Keratinocyte (primary cell): ENCODE data around the gene ARL6IP6. TPM values are rescaled to one million over a fixed set of nuclear protein-coding genes. Genes with fewer than 3 reads are reported as not detected.

Experiments
- DNase-seq: peaks from one replicate; pipeline ENCODE4 v3.0.0-alpha.2; 2011; ENCODE audit warnings: low read depth, missing footprints, low spot score
- FAIRE-seq: peaks from 2 replicates; lab custom pipeline; 2011; peaks lifted over from hg19 to GRCh38; lab: Jason Lieb, UNC
- H2AFZ ChIP-seq: 2 replicates; pipeline ENCODE4 v1.6.0; 2012; ENCODE audit warnings: low read length, control low read depth, inconsistent platforms; ENCODE audit not compliant: control insufficient read depth
- H3K27ac ChIP-seq: 2 replicates; pipeline ENCODE4 v1.5.1; 2011; ENCODE audit warnings: low read length; ENCODE audit not compliant: control insufficient read depth, insufficient read depth
- H3K27me3 ChIP-seq: 3 replicates; pipeline ENCODE4 v1.6.0; 2011; ENCODE audit warnings: low read length; ENCODE audit not compliant: control insufficient read depth, insufficient read depth; ENCODE audit errors: extremely low read depth
- H3K36me3 ChIP-seq, 2 experiments: 2 replicates in 1 of 2; 3 replicates in 1 of 2; pipeline ENCODE4 v1.5.1; 2011; ENCODE audit warnings: low read length in 2 of 2, mild to moderate bottlenecking in 1 of 2; ENCODE audit not compliant: control insufficient read depth in 2 of 2, insufficient read depth in 2 of 2; ENCODE audit errors: extremely low read depth in 1 of 2
- H3K4me1 ChIP-seq: 3 replicates; pipeline ENCODE4 v1.5.1; 2011; ENCODE audit warnings: low read length; ENCODE audit not compliant: control insufficient read depth, insufficient read depth; ENCODE audit errors: extremely low read depth
- H3K4me2 ChIP-seq: 3 replicates; pipeline ENCODE4 v1.6.0; 2011; ENCODE audit warnings: low read depth, low read length; ENCODE audit not compliant: control insufficient read depth, insufficient read depth; ENCODE audit errors: extremely low read depth
- H3K4me3 ChIP-seq, 3 experiments: fragments of 200-600 bp in 1 of 3; sonication (generic) in 1 of 3; 2 replicates in 2 of 3; 3 replicates in 1 of 3; pipeline ENCODE4 v1.5.1; 2011 to 2016; ENCODE audit warnings: low read length in 3 of 3, mild to moderate bottlenecking in 3 of 3, control low read depth in 2 of 3, inconsistent platforms in 1 of 3, low read depth in 1 of 3, mixed read lengths in 1 of 3, mixed run types in 1 of 3, moderate library complexity in 1 of 3; ENCODE audit not compliant: control insufficient read depth in 2 of 3, insufficient read depth in 2 of 3; ENCODE audit errors: extremely low read depth in 1 of 3
- H3K79me2 ChIP-seq: 2 replicates; pipeline ENCODE4 v1.6.0; 2012; ENCODE audit warnings: low read length; ENCODE audit not compliant: control insufficient read depth, insufficient read depth
- H3K9ac ChIP-seq: 3 replicates; pipeline ENCODE4 v1.6.0; 2011; ENCODE audit warnings: low read length; ENCODE audit not compliant: control insufficient read depth, insufficient read depth; ENCODE audit errors: extremely low read depth
- H3K9me1 ChIP-seq: 3 replicates; pipeline ENCODE4 v1.6.0; 2011; ENCODE audit warnings: low read length; ENCODE audit not compliant: control insufficient read depth, insufficient read depth; ENCODE audit errors: extremely low read depth
- H3K9me3 ChIP-seq: 2 replicates; pipeline ENCODE4 v1.5.1; 2012; ENCODE audit warnings: low read depth, low read length; ENCODE audit not compliant: control insufficient read depth
- H4K20me1 ChIP-seq: 3 replicates; pipeline ENCODE4 v1.6.0; 2011; ENCODE audit warnings: low read length; ENCODE audit not compliant: control insufficient read depth, insufficient read depth; ENCODE audit errors: extremely low read depth
- EZH2 ChIP-seq: IDR thresholded peaks from one replicate; pipeline ENCODE4 v1.6.1; 2012; ENCODE audit warnings: inconsistent platforms, mild to moderate bottlenecking, low read length, moderate library complexity
- dilution Hi-C: fragments of 300-500 bp; cut with MboI; formaldehyde crosslinking; loops from one replicate; pipeline ENCODE4 v1.7.0; 2020; ENCODE audit warnings: low sequenced_read_pairs; ENCODE audit not compliant: extremely low pct_ligation_motif_present
- polyA plus RNA-seq, 5 experiments: library from polyadenylated mRNA; depleted of rRNA in 3 of 5; stranded (reverse) in 3 of 5; stranded (forward) in 1 of 5; unstranded in 1 of 5; fragments of >200 nt; gene quantifications; 1 replicate in 1 of 5; 2 replicates in 3 of 5; 3 replicates in 1 of 5; pipeline versions ENCODE4 v1.2.1 to v1.2.3, GENCODE V29; 2011 to 2012; ENCODE audit warnings: missing spikeins in 2 of 5, low read depth in 1 of 5, low replicate concordance in 1 of 5
- TF ChIP-seq, protein P1 (sequence below), 3 experiments: IDR thresholded peaks in 1 of 3; conservative IDR thresholded peaks in 1 of 3; optimal IDR thresholded peaks in 1 of 3; 2 replicates in 2 of 3; 3 replicates in 1 of 3; pipeline versions ENCODE3 to v1.5.1; 2011; ENCODE audit warnings: low read length in 3 of 3, mild to moderate bottlenecking in 3 of 3, moderate library complexity in 2 of 3, control low read depth in 1 of 3, inconsistent platforms in 1 of 3; ENCODE audit not compliant: insufficient read depth in 2 of 3; ENCODE audit errors: extremely low read depth in 1 of 3

ARL6IP6 gene
- polyA plus RNA-seq, 1 donor (not counting 4 experiments of a cell fraction or from before 2014, with no cell fraction given) = 52.5 TPM

DNA sequence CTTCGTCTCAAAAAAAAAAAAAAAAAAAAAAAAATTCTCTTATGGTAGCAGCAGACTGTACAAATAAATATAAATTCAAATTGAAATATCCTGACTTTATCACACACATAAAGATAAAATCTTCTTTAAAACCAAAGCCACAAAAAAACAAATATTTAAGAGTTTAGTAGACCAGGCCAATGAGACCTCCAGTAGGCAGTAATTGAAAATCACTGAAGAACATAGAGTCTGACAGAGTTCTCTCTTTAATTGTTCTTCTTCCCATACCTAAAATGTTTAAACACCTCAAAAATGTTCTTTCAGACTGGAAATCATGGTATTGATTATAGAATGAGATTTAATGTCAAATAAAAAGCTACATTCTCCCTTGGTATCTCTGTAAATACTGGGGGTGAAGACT lies 21.9 kb upstream of the ARL6IP6 start:
- H3K79me2 ChIP-seq = peaks cover 78% of the 10 kb centered on the region
- H3K4me1 ChIP-seq = peaks cover 3% of the 10 kb centered on the region
- H3K36me3 ChIP-seq = peaks cover 3 to 10% of the 10 kb centered on the region in 2 experiments
- H3K27me3 ChIP-seq = no peaks in the 10 kb centered on the region
- peaks cover 4% of the 10 kb centered on the region for H3K9me3 ChIP-seq
- TF ChIP-seq EZH2 = no peak
- TF ChIP-seq, protein P1, sequence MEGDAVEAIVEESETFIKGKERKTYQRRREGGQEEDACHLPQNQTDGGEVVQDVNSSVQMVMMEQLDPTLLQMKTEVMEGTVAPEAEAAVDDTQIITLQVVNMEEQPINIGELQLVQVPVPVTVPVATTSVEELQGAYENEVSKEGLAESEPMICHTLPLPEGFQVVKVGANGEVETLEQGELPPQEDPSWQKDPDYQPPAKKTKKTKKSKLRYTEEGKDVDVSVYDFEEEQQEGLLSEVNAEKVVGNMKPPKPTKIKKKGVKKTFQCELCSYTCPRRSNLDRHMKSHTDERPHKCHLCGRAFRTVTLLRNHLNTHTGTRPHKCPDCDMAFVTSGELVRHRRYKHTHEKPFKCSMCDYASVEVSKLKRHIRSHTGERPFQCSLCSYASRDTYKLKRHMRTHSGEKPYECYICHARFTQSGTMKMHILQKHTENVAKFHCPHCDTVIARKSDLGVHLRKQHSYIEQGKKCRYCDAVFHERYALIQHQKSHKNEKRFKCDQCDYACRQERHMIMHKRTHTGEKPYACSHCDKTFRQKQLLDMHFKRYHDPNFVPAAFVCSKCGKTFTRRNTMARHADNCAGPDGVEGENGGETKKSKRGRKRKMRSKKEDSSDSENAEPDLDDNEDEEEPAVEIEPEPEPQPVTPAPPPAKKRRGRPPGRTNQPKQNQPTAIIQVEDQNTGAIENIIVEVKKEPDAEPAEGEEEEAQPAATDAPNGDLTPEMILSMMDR (optimal IDR thresholded peaks at IDR 0.05 in 1 of 3, IDR thresholded peaks at IDR 0.05 in 1 of 3, conservative IDR thresholded peaks at IDR 0.05 in 1 of 3; ENCODE audit: extremely low read depth in 1 of 3, insufficient read depth in 2 of 3, low read length in 3 of 3) = no peak
- FAIRE-seq (no peak), DNase-seq (no peak)
- H4K20me1 ChIP-seq = peaks cover 7% of the 10 kb centered on the region
- no peak overlapping the region for H3K4me2 ChIP-seq
- no peak overlapping the region for H3K9ac ChIP-seq
- H2AFZ ChIP-seq = no peak overlapping the region
- no peak overlapping the region for H3K4me3 ChIP-seq
- no peaks in the 10 kb centered on the region for H3K9me1 ChIP-seq
- dilution Hi-C loops = no loop called here
- H3K27ac ChIP-seq = no peak overlapping the region

DNA sequence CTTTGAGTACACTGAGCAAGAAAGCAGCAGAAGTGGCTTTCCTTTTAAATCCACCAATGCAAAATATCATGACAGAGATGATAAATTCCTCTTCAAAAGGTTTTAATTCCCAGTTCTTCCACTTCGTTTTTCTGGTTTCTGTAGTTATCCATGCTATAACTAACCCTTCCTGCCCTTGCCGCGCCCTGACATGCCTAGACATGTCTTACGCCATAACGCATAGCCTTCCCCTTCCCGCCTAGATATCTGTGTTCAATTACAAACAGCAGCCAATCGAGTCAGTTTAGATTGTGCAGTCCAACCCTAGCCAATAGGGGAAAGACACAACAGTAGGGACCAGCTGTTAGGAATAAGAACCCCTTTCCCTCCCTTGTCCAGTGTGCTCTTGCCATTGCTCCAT lies 17.2 kb upstream of the ARL6IP6 start:
- H3K9me1 ChIP-seq = no peaks in the 10 kb centered on the region

More for the DNA sequence above, 17.2 kb upstream of the ARL6IP6 start:
- Histone ChIP-seq H3K79me2 (peaks cover 99% of the 10 kb centered on the region), H3K9ac (no peak overlapping the region), H3K27ac (no peak overlapping the region), H3K9me3 (peaks cover 6% of the 10 kb centered on the region), H3K4me3 (no peak overlapping the region), H3K27me3 (no peaks in the 10 kb centered on the region), H4K20me1 (peaks cover 7% of the 10 kb centered on the region), H3K4me2 (no peak overlapping the region), H2AFZ (no peak overlapping the region), H3K36me3 (peaks cover 0 to 12% of the 10 kb centered on the region in 2 experiments), H3K4me1 (peaks cover 3% of the 10 kb centered on the region)
- dilution Hi-C loops = no loop called here
- FAIRE-seq (peak; percentile 5), DNase-seq (no peak)
- no peak for TF ChIP-seq EZH2
- TF ChIP-seq, protein P1 (optimal IDR thresholded peaks at IDR 0.05 in 1 of 3, IDR thresholded peaks at IDR 0.05 in 1 of 3, conservative IDR thresholded peaks at IDR 0.05 in 1 of 3; ENCODE audit: extremely low read depth in 1 of 3, insufficient read depth in 2 of 3, low read length in 3 of 3) = no peak
